Endothelial cell of hepatic sinusoid (primary cell): ENCODE data around the gene SYTL2.
"Not testable (repeated sequence)": the region's sequence is repeated elsewhere in the genome, so short reads cannot be mapped to it uniquely, and the experiment has no call there.

Experiments used
- in situ Hi-C: cut with HindIII; loops from 2 replicates; pipeline ENCODE4 v1.10.0; 2017; ENCODE audit warnings: low sequenced_read_pairs

The SYTL2 gene

GRCh38 chr11:85661972-85662664 is 148.8 kb downstream of the SYTL2 start:
- in situ Hi-C loops, result no loop called here

- in situ Hi-C loops, result no loop called here
These were observed 152.8 kb downstream of the SYTL2 start for GRCh38 chr11:85658180-85658579.

DNA sequence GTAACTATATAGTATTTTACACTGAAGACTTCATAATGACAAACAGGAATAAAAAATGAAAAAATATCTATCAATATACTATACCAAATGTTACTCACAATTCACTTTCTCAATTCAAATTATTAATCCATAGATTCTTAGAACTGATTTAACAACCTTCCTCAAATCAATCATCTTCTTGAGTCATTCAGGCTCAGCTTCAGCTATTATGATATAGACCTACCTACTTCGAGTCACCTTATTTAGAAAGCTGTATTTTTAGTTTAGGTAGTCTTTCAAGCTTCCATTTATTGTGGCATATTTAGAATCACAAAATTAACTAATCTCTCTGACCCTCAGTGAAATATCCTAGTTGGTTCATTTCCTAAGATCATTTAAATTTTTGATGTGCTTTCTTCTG is 154.2 kb downstream of the SYTL2 start:
- in situ Hi-C loops, result no loop called here

DNA sequence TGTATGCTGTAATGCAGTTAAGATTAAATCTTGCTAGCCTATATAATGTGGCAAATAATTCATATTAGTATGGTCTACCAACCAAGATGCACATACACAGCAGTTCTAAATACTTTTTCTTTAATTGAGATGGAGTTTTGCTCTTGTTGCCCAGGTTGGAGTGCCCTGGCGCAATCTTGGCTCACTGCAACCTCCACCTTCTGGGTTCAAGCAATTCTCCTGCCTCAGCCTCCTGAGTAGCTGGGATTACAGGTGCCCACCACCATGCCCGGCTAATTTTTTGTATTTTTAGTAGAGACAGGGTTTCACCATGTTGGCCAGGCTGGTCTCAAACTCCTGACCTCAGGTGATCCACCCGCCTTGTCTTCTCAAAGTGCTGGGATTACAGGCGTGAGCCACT is 156.6 kb downstream of the SYTL2 start:
- in situ Hi-C loops, result not testable (repeated sequence)

DNA sequence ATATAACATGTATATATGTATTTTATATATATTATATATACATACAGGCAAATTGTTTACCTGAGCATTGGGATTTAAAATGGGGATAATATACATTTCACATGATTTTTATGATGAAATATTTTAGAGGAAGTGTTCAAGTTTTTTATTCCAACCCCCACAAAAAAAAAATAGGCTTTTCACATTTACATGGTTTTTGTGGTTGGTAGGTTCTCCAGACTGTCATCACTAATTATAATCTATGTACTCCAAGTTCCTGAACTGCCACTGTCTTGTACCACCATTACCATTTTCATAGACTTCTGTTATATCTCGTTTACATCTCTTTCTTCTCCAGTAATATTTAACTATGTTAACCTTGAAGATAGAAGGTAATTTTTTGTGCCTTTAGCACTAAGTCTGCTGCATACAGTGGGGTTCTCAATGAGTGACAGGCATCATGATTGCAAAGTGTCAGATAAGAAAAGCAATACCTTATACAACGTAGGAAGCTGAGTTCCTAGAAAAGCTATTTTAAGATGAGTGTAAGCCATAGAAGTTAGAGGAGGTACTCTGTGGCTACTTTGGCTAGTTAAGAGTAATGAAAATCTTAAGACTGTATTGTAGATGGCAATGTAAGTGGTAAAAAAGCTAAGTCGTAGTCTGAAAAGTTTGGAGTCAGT is 158.0 kb downstream of the SYTL2 start:
- in situ Hi-C loops, result no loop called here

DNA sequence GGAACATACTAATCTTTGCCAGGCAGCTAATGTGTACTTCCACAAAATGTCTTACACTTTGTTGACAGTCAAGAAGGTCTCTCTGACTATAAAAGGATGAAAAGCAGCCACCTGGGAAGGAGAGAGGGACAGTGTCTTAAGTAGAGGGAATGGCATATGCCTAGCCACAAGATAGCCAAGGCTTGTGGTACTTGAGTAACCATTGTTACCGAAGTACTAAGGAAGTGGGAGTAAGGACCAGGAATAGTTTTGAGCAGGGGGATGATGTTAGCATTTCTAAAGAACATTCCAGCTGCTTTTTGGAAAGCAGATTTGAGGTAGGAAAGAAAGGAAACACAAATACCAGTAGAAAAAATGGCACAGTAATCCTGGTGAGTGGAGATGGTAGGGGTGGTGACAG is 159.8 kb downstream of the SYTL2 start:
- in situ Hi-C loops, result no loop called here

- in situ Hi-C loops, result no loop called here
These were observed 163.2 kb downstream of the SYTL2 start, which contains the start of gene TMEM126A for GRCh38 chr11:85647604-85648299. TMEM126A (plus strand) TSS chr11:85647967; CDS start chr11:85650256, 2,289 bp downstream.

DNA sequence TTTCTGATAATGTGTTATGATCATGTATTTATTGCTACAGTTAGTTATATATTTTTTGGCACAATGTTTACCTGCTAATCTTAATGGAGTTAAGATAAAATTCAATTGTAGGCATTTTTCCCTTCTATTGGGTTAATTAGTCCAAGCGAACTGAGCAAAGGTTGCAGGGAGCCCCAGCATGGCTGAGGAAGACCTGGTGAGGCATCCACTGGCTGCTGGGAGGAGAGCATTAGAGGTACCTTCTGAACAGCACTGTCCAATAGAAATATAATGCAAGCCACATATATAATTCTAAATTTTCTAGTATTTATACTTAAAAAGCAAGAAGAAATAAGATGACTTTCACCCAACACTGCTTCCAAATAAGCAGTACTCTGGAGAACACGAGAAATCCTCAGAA is 163.9 kb downstream of the SYTL2 start:
- in situ Hi-C loops, result no loop called here
